ENCODE data around the gene MAT2A. TPM values are rescaled to one million over a fixed set of nuclear protein-coding genes. Genes with fewer than 3 reads are reported as not detected.

The MAT2A gene
- total RNA-seq, 1 donor from 2014 or later, result 81.9 TPM

DNA sequence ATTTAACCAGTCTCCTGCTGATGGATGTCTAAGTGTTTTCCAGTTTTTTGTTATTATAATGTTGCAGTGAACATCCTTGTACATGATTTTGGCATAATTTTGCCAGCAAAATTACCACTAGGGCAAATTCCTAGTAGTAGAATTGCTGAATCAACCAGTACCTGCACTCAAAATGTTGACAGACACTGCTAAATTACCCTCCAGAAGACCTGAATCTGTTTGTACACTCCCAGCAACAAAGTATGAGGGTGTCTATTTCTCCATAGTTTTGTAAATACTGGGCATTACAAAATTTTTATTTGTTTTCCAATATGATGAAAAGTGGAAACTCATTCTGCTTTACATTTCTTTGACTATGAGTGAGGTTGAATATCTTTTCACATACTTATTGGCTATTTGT, 11.2 kb upstream of the MAT2A start:
- DNase-seq (ENCODE audit: low read depth), result no peak
- no peak overlapping the region for H3K4me3 ChIP-seq (ENCODE audit: low read depth, low read length)
- no peaks in the 10 kb centered on the region for H3K27me3 ChIP-seq (ENCODE audit: control insufficient read depth, insufficient read depth, low read length)
- FAIRE-seq, result no peak
- no peaks in the 10 kb centered on the region for H3K36me3 ChIP-seq (ENCODE audit: control insufficient read depth, insufficient read depth, low read length)
- no peak for TF ChIP-seq CTCF (IDR thresholded peaks at IDR 0.05; ENCODE audit: insufficient read depth, low read length, severe bottlenecking)

DNA sequence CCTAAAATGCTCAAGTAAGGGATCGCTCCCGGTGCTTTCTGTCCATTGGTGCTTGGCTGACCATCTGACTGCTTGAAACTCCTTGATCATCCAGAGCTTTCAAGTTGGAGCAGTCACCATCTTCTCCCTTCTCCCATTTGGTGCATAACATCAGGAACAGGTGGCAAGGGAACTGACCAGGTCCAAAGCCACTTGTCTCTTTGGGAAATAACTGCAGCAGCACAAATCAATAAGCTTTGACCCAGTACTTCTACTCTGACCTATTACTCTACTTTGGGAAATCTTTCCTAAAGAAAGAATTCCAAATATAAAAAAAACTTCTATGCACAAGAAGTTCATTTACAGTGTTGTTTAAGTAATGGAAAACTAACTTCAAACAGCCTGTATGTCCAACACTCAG, 10.6 kb upstream of the MAT2A start:
- H3K27me3 ChIP-seq (ENCODE audit: control insufficient read depth, insufficient read depth, low read length), result no peaks in the 10 kb centered on the region
- FAIRE-seq (no peak), DNase-seq (ENCODE audit: low read depth) (no peak)
- H3K36me3 ChIP-seq (ENCODE audit: control insufficient read depth, insufficient read depth, low read length), result no peaks in the 10 kb centered on the region
- H3K4me3 ChIP-seq (ENCODE audit: low read depth, low read length), result no peak overlapping the region
- TF ChIP-seq CTCF (IDR thresholded peaks at IDR 0.05; ENCODE audit: insufficient read depth, low read length, severe bottlenecking), result no peak

DNA sequence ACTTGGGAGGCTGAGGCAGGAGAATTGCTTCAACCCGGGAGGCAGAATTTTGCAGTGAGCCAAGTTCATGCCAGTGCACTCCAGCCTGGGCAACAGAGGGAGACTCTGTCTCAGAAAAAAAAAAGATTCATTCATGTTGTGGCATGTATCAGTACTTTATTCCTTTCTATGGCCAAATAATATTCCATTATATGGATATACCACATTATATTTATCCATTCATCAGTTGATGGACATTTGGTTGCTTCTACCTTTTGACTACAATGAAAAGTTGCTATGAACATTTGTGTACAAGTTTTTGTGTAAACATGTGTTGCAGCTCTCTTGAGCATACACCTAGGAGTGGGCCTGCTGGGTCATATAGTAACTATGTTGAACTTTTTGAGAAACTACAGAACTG, 9.2 kb upstream of the MAT2A start:
- no peak overlapping the region for H3K4me3 ChIP-seq (ENCODE audit: low read depth, low read length)
- no peaks in the 10 kb centered on the region for H3K36me3 ChIP-seq (ENCODE audit: control insufficient read depth, insufficient read depth, low read length)
- H3K27me3 ChIP-seq (ENCODE audit: control insufficient read depth, insufficient read depth, low read length), result no peaks in the 10 kb centered on the region
- no peak for TF ChIP-seq CTCF (IDR thresholded peaks at IDR 0.05; ENCODE audit: insufficient read depth, low read length, severe bottlenecking)
- DNase-seq (ENCODE audit: low read depth), result no peak
- FAIRE-seq, result no peak

GRCh38 chr2:85531589-85531988, 7.4 kb upstream of the MAT2A start:
- Histone ChIP-seq H3K27me3 (ENCODE audit: control insufficient read depth, insufficient read depth, low read length) (no peaks in the 10 kb centered on the region), H3K36me3 (ENCODE audit: control insufficient read depth, insufficient read depth, low read length) (no peaks in the 10 kb centered on the region), H3K4me3 (ENCODE audit: low read depth, low read length) (no peak overlapping the region)
- TF ChIP-seq CTCF (IDR thresholded peaks at IDR 0.05; ENCODE audit: insufficient read depth, low read length, severe bottlenecking), result no peak
- FAIRE-seq (no peak), DNase-seq (ENCODE audit: low read depth) (peak; percentile 39)

DNA sequence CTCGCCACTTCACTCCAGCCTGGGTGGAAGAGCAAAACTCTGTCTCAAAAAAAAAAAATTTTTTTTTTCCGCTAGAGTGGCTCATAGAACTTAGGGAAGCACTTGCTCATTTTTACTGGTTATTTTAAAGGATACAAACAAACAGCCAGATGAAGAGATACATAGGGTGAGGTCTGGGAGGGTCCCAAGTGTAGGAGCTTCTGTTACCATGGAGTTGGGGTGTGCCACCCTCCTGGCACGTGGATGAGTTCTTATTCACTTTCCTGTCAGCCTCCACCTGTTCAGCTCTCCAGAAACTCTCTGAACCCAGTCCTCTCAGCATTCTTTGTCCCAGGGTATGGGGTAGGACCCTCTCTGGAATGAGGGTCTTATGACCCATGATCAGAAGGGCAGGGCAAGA, 4.9 kb upstream of the MAT2A start:
- DNase-seq (ENCODE audit: low read depth) (no peak), FAIRE-seq (no peak)
- no peak for TF ChIP-seq CTCF (IDR thresholded peaks at IDR 0.05; ENCODE audit: insufficient read depth, low read length, severe bottlenecking)
- Histone ChIP-seq H3K4me3 (ENCODE audit: low read depth, low read length) (no peak overlapping the region), H3K27me3 (ENCODE audit: control insufficient read depth, insufficient read depth, low read length) (no peaks in the 10 kb centered on the region), H3K36me3 (ENCODE audit: control insufficient read depth, insufficient read depth, low read length) (no peaks in the 10 kb centered on the region)

- FAIRE-seq (no peak), DNase-seq (ENCODE audit: low read depth) (no peak)
- Histone ChIP-seq H3K36me3 (ENCODE audit: control insufficient read depth, insufficient read depth, low read length) (peaks cover 1% of the 10 kb centered on the region), H3K27me3 (ENCODE audit: control insufficient read depth, insufficient read depth, low read length) (no peaks in the 10 kb centered on the region), H3K4me3 (ENCODE audit: low read depth, low read length) (no peak overlapping the region)
- TF ChIP-seq CTCF (IDR thresholded peaks at IDR 0.05; ENCODE audit: insufficient read depth, low read length, severe bottlenecking), result no peak
Measured at GRCh38 chr2:85534881-85535280, 4.1 kb upstream of the MAT2A start.

Measured in bronchial epithelial cell (primary cell).